ENCODE measurements around the gene SAMD11.

The SAMD11 gene

DNA sequence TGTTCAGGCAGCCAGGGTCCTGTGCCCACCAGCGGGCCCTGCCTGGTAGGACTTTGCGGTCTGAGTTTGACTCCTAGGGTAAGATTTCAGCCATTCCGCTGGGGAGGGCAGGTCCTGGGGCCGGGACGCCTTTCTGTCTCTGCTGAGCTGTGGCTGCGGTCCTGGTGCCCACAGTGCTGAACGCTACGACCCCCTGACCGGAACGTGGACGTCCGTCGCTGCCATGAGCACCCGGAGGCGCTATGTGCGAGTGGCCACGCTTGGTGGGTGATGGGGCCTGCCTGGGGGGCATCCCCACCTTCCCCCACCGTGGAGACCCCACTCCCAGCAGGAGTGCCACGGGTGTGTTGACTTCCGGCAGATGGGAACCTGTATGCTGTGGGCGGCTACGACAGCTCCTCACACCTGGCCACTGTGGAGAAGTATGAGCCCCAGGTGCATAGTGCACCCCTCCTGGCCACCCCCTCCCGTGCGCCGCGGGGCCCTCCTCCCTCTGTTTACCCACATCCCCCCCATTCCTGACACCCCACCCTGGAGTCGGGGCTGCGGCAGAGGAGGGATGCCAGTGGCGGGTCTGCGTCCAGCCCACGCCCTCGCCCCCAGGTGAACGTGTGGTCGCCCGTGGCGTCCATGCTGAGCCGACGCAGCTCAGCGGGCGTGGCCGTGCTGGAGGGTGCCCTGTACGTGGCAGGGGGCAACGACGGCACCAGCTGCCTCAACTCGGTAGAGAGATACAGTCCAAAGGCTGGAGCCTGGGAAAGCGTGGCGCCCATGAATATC lies 40.2 kb downstream of the SAMD11 start:
- Histone ChIP-seq H3K27ac (no peak overlapping the region), H3K27me3 (peaks cover 0 to 16% of the 10 kb centered on the region in 2 donors), H3K4me1 (peaks cover 0 to 50% (median 31%) of the 10 kb centered on the region in 4 donors), H3K36me3 (peaks cover 0 to 22% (median 5%) of the 10 kb centered on the region in 3 donors), H3K9me3 (no peaks in the 10 kb centered on the region), H3K4me3 (no peak overlapping the region)
- no peak for DNase-seq
- TF ChIP-seq, protein P1, sequence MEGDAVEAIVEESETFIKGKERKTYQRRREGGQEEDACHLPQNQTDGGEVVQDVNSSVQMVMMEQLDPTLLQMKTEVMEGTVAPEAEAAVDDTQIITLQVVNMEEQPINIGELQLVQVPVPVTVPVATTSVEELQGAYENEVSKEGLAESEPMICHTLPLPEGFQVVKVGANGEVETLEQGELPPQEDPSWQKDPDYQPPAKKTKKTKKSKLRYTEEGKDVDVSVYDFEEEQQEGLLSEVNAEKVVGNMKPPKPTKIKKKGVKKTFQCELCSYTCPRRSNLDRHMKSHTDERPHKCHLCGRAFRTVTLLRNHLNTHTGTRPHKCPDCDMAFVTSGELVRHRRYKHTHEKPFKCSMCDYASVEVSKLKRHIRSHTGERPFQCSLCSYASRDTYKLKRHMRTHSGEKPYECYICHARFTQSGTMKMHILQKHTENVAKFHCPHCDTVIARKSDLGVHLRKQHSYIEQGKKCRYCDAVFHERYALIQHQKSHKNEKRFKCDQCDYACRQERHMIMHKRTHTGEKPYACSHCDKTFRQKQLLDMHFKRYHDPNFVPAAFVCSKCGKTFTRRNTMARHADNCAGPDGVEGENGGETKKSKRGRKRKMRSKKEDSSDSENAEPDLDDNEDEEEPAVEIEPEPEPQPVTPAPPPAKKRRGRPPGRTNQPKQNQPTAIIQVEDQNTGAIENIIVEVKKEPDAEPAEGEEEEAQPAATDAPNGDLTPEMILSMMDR (IDR thresholded peaks at IDR 0.05), result no peak
- intact Hi-C loops (cut with DNase I; ENCODE audit: low total_unique reads), result loop anchor here (5.0 kb wide), 1 partner anchor 57 kb away; no protein-coding TSS in a partner anchor

DNA sequence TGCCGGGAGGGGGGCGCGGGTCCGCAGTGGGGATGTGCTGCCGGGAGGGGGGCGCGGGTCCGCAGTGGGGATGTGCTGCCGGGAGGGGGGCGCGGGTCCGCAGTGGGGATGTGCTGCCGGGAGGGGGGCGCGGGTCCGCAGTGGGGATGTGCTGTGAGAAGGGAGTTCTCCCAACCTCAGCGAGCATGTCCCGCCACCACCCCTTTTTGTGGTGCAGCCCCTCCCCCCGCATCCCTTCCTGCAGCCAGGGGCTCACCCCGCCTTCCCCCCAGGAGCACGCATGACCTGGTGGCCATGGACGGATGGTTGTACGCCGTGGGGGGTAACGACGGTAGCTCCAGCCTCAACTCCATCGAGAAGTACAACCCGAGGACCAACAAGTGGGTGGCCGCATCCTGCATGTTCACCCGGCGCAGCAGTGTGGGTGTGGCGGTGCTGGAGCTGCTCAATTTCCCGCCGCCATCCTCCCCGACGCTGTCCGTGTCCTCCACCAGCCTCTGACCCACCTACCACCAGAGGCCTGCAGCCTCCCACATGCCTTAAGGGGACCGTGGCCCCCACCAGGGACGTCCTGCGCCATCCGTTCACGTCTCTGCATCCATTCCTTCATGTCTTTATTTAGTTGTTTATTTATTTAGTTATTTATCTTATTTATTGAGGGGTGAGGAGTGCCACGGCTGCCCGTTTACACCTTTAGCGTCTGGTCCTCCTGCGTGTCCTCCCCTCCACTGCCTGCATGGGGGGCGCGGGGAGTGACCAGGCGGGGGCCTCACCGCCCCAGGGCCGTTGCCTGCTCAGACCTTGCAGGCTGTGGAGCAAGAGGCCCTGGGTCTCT lies 41.2 kb downstream of the SAMD11 start:
- intact Hi-C loops (cut with DNase I; ENCODE audit: low total_unique reads), result loop anchor here (5.0 kb wide), 1 partner anchor 58 kb away; no protein-coding TSS in a partner anchor
- peaks cover 0 to 22% of the 10 kb centered on the region in 2 donors for H3K27me3 ChIP-seq
- peaks cover 0 to 44% (median 25%) of the 10 kb centered on the region in 4 donors for H3K4me1 ChIP-seq
- no peaks in the 10 kb centered on the region for H3K9me3 ChIP-seq
- no peak for DNase-seq
- H3K27ac ChIP-seq, result no peak overlapping the region
- peaks cover 0 to 22% (median 5%) of the 10 kb centered on the region in 3 donors for H3K36me3 ChIP-seq
- H3K4me3 ChIP-seq, result no peak overlapping the region
- TF ChIP-seq, protein P1 (IDR thresholded peaks at IDR 0.05), result no peak

DNA sequence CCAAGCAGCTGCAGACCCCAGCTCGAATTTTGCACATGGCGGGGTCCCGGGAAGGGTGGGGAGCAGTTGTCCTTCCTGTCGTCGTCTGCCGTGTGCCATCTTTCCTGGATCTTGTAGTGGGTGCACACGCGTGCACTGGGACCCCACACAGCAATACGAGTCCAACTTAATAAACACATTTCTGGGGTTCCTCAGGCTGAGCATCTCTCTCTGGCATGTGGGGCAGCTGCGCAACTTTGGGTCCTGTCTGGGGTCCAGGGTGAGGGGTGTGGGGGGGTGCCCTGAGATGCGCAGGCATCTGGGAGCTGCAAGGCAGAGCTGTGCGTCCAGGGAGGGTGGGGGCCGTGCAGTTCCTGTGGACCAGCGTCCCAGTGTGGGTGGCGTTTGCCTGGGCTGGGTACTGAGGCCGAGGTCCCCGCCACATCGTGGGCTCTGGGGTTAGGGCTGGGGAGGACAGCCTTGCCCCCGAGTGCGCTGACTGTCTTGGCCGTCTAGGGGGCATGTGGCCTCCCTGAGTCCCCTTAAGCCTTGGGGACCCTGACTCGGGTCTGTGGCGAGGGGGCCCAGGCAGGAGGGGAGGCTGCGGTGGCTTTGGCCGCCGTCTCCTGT lies 41.9 kb downstream of the SAMD11 start:
- peak overlapping the region in 1 of 2 donors; percentile 78 for H3K4me3 ChIP-seq
- H3K27me3 ChIP-seq, result peaks cover 0 to 29% of the 10 kb centered on the region in 2 donors
- DNase-seq, result no peak
- peaks cover 0 to 39% (median 20%) of the 10 kb centered on the region in 4 donors for H3K4me1 ChIP-seq
- intact Hi-C loops (cut with DNase I; ENCODE audit: low total_unique reads), result no loop called here
- TF ChIP-seq, protein P1 (IDR thresholded peaks at IDR 0.05), result no peak
- H3K9me3 ChIP-seq, result no peaks in the 10 kb centered on the region
- peaks cover 0 to 22% (median 5%) of the 10 kb centered on the region in 3 donors for H3K36me3 ChIP-seq
- H3K27ac ChIP-seq, result no peak overlapping the region

DNA sequence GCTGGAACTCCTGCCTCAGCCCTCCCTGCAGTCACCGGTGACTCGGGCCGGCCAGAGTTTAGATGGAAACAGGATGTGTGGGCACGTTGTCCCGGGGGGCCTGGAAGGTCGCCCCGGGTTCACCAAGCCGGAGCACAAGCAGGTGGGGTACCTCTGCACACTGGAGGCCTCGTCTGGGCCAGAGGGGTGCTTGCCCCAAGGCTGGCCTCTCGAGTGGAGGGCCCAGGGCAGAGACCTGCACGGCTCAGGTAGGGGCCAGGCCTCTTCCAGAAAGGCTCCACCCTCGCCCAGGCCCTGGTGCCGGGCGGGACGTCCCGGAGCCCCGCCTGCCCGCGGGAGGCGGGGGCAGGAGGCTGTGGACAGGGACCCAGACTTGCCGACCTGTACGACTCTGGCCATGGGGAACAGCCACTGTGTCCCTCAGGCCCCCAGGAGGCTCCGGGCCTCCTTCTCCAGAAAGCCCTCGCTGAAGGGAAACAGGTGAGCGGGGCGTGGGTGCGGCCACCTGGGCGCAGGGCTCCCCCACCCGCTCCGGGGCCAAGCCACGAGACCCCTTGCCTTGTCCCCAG lies 42.5 kb downstream of the SAMD11 start, which contains the start of gene PLEKHN1:
Gene PLEKHN1 (plus strand): TSS at position 348 of the 569 bp plus-strand sequence. CDS start 50 bp downstream, at position 398.
- peaks cover 0 to 35% of the 10 kb centered on the region in 2 donors for H3K27me3 ChIP-seq
- no peak for DNase-seq

More for the DNA sequence above, 42.5 kb downstream of the SAMD11 start, which contains the start of gene PLEKHN1:
- TF ChIP-seq, protein P1 (IDR thresholded peaks at IDR 0.05), result no peak
- H3K4me1 ChIP-seq, result peaks cover 0 to 35% (median 18%) of the 10 kb centered on the region in 4 donors
- intact Hi-C loops (cut with DNase I; ENCODE audit: low total_unique reads), result no loop called here
- H3K27ac ChIP-seq, result peak within 1 kb of the TSS; percentile 68 to 70
- H3K9me3 ChIP-seq, result no peaks in the 10 kb centered on the region
- H3K36me3 ChIP-seq, result peaks cover 0 to 22% (median 5%) of the 10 kb centered on the region in 3 donors
- peak within 1 kb of the TSS; percentile 57 to 78 for H3K4me3 ChIP-seq
